Vagina (tissue), 2 donors: ENCODE measurements around the gene TIAL1. TPM values are rescaled to one million over a fixed set of nuclear protein-coding genes. Genes with fewer than 3 reads are reported as not detected.

Experiments used
- DNase-seq, 2 donors: peaks; one replicate each; pipeline ENCODE4 v3.0.0-alpha.2; 2017; ENCODE audit errors: extremely low spot score in 2 of 2
- H3K27ac ChIP-seq: fragments of 200-600 bp; sonication (generic); one replicate; pipeline ENCODE4 v1.5.1; 2019
- H3K27me3 ChIP-seq: fragments of 200-600 bp; sonication (generic); one replicate; pipeline ENCODE4 v1.5.1; 2019
- H3K36me3 ChIP-seq, 2 donors: fragments of 200-600 bp; sonication (generic); one replicate each; pipeline ENCODE4 v1.5.1; 2017 to 2019
- H3K4me1 ChIP-seq: fragments of 200-600 bp; sonication (generic); one replicate; pipeline ENCODE4 v1.5.1; 2019
- H3K4me3 ChIP-seq, 2 donors: fragments of 200-600 bp; sonication (generic); 1 replicate in 1 of 2; 2 replicates in 1 of 2; pipeline ENCODE4 v1.5.1; 2016 to 2019
- H3K9me3 ChIP-seq: fragments of 200-600 bp; sonication (generic); one replicate; pipeline ENCODE4 v1.5.1; 2019
- CTCF ChIP-seq, 3 experiments: fragments of 450-650 bp in 2 of 3; fragments of 200-600 bp in 1 of 3; sonication (generic) in 1 of 3; IDR thresholded peaks; one replicate each; pipeline ENCODE4 v1.5.1; 2017 to 2019; ENCODE audit warnings: antibody characterized with exemption in 3 of 3, mild to moderate bottlenecking in 2 of 3, moderate library complexity in 2 of 3
- POLR2A ChIP-seq, 2 donors: fragments of 450-650 bp; IDR thresholded peaks; one replicate each; pipeline ENCODE4 v1.6.1; 2017; ENCODE audit warnings: antibody characterized with exemption in 2 of 2, mild to moderate bottlenecking in 2 of 2, moderate library complexity in 2 of 2
- POLR2AphosphoS5 ChIP-seq, 2 donors: sonication (generic); formaldehyde crosslinking; IDR thresholded peaks; one replicate each; pipeline ENCODE4 v1.9.0; 2017; ENCODE audit warnings: antibody characterized with exemption in 2 of 2, mild to moderate bottlenecking in 2 of 2, low read depth in 1 of 2; ENCODE audit not compliant: insufficient read depth in 1 of 2
- intact Hi-C: fragments of 100-400 bp; cut with DNase I; formaldehyde crosslinking; loops from one replicate; pipeline ENCODE4 v1.15.1; 2023
- total RNA-seq: library from RNA; depleted of rRNA; stranded (reverse); fragments of >200 nt; gene quantifications from one replicate; pipeline ENCODE4 v1.2.3, GENCODE V29; 2016

The TIAL1 gene, protein sequence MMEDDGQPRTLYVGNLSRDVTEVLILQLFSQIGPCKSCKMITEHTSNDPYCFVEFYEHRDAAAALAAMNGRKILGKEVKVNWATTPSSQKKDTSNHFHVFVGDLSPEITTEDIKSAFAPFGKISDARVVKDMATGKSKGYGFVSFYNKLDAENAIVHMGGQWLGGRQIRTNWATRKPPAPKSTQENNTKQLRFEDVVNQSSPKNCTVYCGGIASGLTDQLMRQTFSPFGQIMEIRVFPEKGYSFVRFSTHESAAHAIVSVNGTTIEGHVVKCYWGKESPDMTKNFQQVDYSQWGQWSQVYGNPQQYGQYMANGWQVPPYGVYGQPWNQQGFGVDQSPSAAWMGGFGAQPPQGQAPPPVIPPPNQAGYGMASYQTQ
- total RNA-seq, result 71.2 TPM

GRCh38 chr10:119596537-119597404 lies at the start of gene TIAL1:
Gene TIAL1 (minus strand): TSS chr10:119596964. CDS start chr10:119596465, 499 bp downstream.
- H3K4me3 ChIP-seq, result peak within 1 kb of the TSS; percentile 73 to 91
- TF ChIP-seq POLR2A (IDR thresholded peaks at IDR 0.05) (peak in 1 of 2 donors; percentile 27), CTCF (IDR thresholded peaks at IDR 0.05) (no peak), POLR2AphosphoS5 (IDR thresholded peaks at IDR 0.05; ENCODE audit: insufficient read depth in 1 of 2, low read depth in 1 of 2) (peak; percentile 93 to 96)
- H3K4me1 ChIP-seq, result peaks cover 46% of the 10 kb centered on the region
- no peaks in the 10 kb centered on the region for H3K27me3 ChIP-seq
- H3K9me3 ChIP-seq, result no peaks in the 10 kb centered on the region
- peak within 1 kb of the TSS; percentile 98 for H3K27ac ChIP-seq
- intact Hi-C loops, result loop anchor here (5.0 kb wide), 1 partner anchor 56 kb away; the partner anchor contains the start of gene BAG3
- DNase-seq, result peak in 1 of 2 donors; percentile 99
- no peaks in the 10 kb centered on the region for H3K36me3 ChIP-seq

- Histone ChIP-seq H3K27me3 (no peaks in the 10 kb centered on the region), H3K36me3 (no peaks in the 10 kb centered on the region), H3K27ac (no peak overlapping the region), H3K9me3 (peaks cover 4% of the 10 kb centered on the region), H3K4me3 (no peak overlapping the region), H3K4me1 (peaks cover 7% of the 10 kb centered on the region)
- no peak for TF ChIP-seq CTCF (IDR thresholded peaks at IDR 0.05)
- no peak for TF ChIP-seq POLR2AphosphoS5 (IDR thresholded peaks at IDR 0.05; ENCODE audit: insufficient read depth in 1 of 2, low read depth in 1 of 2)
- no peak for TF ChIP-seq POLR2A (IDR thresholded peaks at IDR 0.05)
- no peak for DNase-seq
- intact Hi-C loops, result no loop called here
Observed at GRCh38 chr10:119644994-119645393, 48.2 kb upstream of the TIAL1 start.

- Histone ChIP-seq H3K4me3 (no peak overlapping the region), H3K4me1 (peaks cover 7% of the 10 kb centered on the region), H3K27me3 (no peaks in the 10 kb centered on the region), H3K27ac (peak overlapping the region; percentile 42), H3K9me3 (peaks cover 4% of the 10 kb centered on the region), H3K36me3 (no peaks in the 10 kb centered on the region)
- TF ChIP-seq POLR2A (IDR thresholded peaks at IDR 0.05) (no peak), CTCF (IDR thresholded peaks at IDR 0.05) (no peak), POLR2AphosphoS5 (IDR thresholded peaks at IDR 0.05; ENCODE audit: insufficient read depth in 1 of 2, low read depth in 1 of 2) (no peak)
- no peak for DNase-seq
- intact Hi-C loops, result no loop called here
Observed at GRCh38 chr10:119644205-119644814, 47.5 kb upstream of the TIAL1 start.

DNA sequence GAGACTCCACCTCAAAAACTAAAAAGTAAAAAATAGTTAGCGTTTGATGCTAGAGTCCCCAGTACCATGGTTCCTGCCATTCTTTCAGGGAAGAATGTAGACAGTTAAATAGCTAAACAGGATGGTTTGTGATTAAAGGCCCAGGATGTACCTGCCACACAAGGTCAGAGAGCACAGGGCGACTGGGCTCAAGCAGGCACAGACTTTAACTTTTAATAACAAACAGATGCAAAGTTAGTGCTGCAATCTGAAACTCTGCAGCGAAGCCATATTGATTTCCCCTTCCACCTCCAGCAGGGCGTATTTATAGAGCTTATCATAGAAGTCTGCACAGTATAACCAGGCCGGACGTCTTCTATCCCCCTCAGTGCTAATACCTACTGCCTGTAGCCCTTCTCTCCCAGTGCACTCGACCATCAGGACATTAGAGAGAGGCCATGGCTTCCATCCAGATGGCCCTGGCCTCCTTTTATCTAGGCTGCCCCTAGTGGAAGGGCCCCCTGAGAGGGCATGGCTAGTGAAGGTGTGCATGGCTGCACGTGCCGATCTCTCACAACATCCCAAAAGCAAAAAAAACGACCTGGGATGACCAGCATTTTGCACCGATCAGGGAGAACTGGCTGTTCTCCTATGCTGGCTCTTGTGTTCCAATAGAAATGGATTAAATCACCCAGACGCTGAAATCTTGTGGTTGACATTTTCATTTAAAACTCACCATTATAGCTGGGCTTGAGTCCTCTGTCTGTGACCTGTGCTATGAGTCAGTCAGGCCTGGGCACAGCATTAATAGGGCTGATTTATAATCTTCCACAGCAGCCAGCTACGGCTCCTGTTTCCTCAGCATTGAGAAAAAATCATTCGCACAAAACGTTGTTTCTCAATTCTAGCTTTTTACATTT lies 46.8 kb upstream of the TIAL1 start:
- Histone ChIP-seq H3K4me3 (no peak overlapping the region), H3K27ac (peak overlapping the region; percentile 42), H3K9me3 (peaks cover 4% of the 10 kb centered on the region), H3K27me3 (no peaks in the 10 kb centered on the region), H3K36me3 (no peaks in the 10 kb centered on the region), H3K4me1 (peaks cover 7% of the 10 kb centered on the region)
- TF ChIP-seq POLR2AphosphoS5 (IDR thresholded peaks at IDR 0.05; ENCODE audit: insufficient read depth in 1 of 2, low read depth in 1 of 2) (peak in 1 of 2 donors; percentile 44), POLR2A (IDR thresholded peaks at IDR 0.05) (no peak)
- intact Hi-C loops, result no loop called here
- DNase-seq, result no peak
